ENCODE data around the gene CDH16. TPM values are rescaled to one million over a fixed set of nuclear protein-coding genes. Genes with fewer than 3 reads are reported as not detected.

Gene CDH16
- total RNA-seq, 1 donor from 2014 or later: not detected

GRCh38 chr16:66863707-66864106 lies 55.0 kb downstream of the CDH16 start:
- Mint-ChIP-seq H3K9me3 (ENCODE audit: unreplicated experiment) (no peaks in the 10 kb centered on the region), H3K4me3 (ENCODE audit: unreplicated experiment) (no peak overlapping the region), H3K36me3 (ENCODE audit: unreplicated experiment) (no peaks in the 10 kb centered on the region), H3K27ac (ENCODE audit: unreplicated experiment) (no peak overlapping the region), H3K27me3 (ENCODE audit: unreplicated experiment) (peaks cover 6% of the 10 kb centered on the region), H3K4me1 (ENCODE audit: low read depth, unreplicated experiment) (no peaks in the 10 kb centered on the region)
- DNase-seq: no peak
- no peak for TF ChIP-seq CTCF (IDR thresholded peaks at IDR 0.05; ENCODE audit: partially characterized antibody, unreplicated experiment)

- no peak overlapping the region for H3K27ac Mint-ChIP-seq (ENCODE audit: unreplicated experiment)
- no peak for DNase-seq
- H3K9me3 Mint-ChIP-seq (ENCODE audit: unreplicated experiment): no peaks in the 10 kb centered on the region
- H3K4me3 Mint-ChIP-seq (ENCODE audit: unreplicated experiment): no peak overlapping the region
- no peaks in the 10 kb centered on the region for H3K4me1 Mint-ChIP-seq (ENCODE audit: low read depth, unreplicated experiment)
- no peaks in the 10 kb centered on the region for H3K36me3 Mint-ChIP-seq (ENCODE audit: unreplicated experiment)
- peaks cover 4% of the 10 kb centered on the region for H3K27me3 Mint-ChIP-seq (ENCODE audit: unreplicated experiment)
- no peak for TF ChIP-seq CTCF (IDR thresholded peaks at IDR 0.05; ENCODE audit: partially characterized antibody, unreplicated experiment)
Measured at GRCh38 chr16:66862023-66862520, 56.6 kb downstream of the CDH16 start.

- H3K4me3 Mint-ChIP-seq (ENCODE audit: unreplicated experiment): no peak overlapping the region
- peaks cover 3% of the 10 kb centered on the region for H3K9me3 Mint-ChIP-seq (ENCODE audit: unreplicated experiment)
- no peak for DNase-seq
- H3K4me1 Mint-ChIP-seq (ENCODE audit: low read depth, unreplicated experiment): no peaks in the 10 kb centered on the region
- no peaks in the 10 kb centered on the region for H3K36me3 Mint-ChIP-seq (ENCODE audit: unreplicated experiment)
- no peak overlapping the region for H3K27ac Mint-ChIP-seq (ENCODE audit: unreplicated experiment)
- peaks cover 2% of the 10 kb centered on the region for H3K27me3 Mint-ChIP-seq (ENCODE audit: unreplicated experiment)
- no peak for TF ChIP-seq CTCF (IDR thresholded peaks at IDR 0.05; ENCODE audit: partially characterized antibody, unreplicated experiment)
Measured at GRCh38 chr16:66859397-66860068, 59.2 kb downstream of the CDH16 start.

- DNase-seq: no peak
- Mint-ChIP-seq H3K27ac (ENCODE audit: unreplicated experiment) (no peak overlapping the region), H3K4me3 (ENCODE audit: unreplicated experiment) (no peak overlapping the region), H3K36me3 (ENCODE audit: unreplicated experiment) (no peaks in the 10 kb centered on the region), H3K4me1 (ENCODE audit: low read depth, unreplicated experiment) (no peaks in the 10 kb centered on the region), H3K27me3 (ENCODE audit: unreplicated experiment) (peaks cover 2% of the 10 kb centered on the region), H3K9me3 (ENCODE audit: unreplicated experiment) (peaks cover 4% of the 10 kb centered on the region)
- no peak for TF ChIP-seq CTCF (IDR thresholded peaks at IDR 0.05; ENCODE audit: partially characterized antibody, unreplicated experiment)
Measured at GRCh38 chr16:66858740-66859396, 59.8 kb downstream of the CDH16 start.

Other genes with a start within 250 kb of the CDH16 start
- gene CMTM4, start 222.1 kb downstream of the CDH16 start, total RNA-seq (ENCODE audit: unreplicated experiment): 8.2 TPM
- gene DYNC1LI2, start 167.3 kb downstream of the CDH16 start, total RNA-seq (ENCODE audit: unreplicated experiment): 269 TPM
- 0.39 TPM for gene TERB1, start 117.3 kb downstream of the CDH16 start, total RNA-seq (ENCODE audit: unreplicated experiment)
- gene NAE1, start 87.9 kb downstream of the CDH16 start, total RNA-seq (ENCODE audit: unreplicated experiment): 125 TPM
- 0.64 TPM for gene CA7, start 74.5 kb downstream of the CDH16 start, total RNA-seq (ENCODE audit: unreplicated experiment)
- 18.3 TPM for gene PDP2, start 38.4 kb downstream of the CDH16 start, total RNA-seq (ENCODE audit: unreplicated experiment)
- 1.1 TPM for gene RRAD, start 6.7 kb upstream of the CDH16 start, total RNA-seq (ENCODE audit: unreplicated experiment)
- 89.4 TPM for gene CIAO2B, start 15.5 kb upstream of the CDH16 start, total RNA-seq (ENCODE audit: unreplicated experiment)
- 38.6 TPM for gene CES2, start 16.6 kb upstream of the CDH16 start, total RNA-seq (ENCODE audit: unreplicated experiment)
- gene CES3, start 42.4 kb upstream of the CDH16 start, total RNA-seq (ENCODE audit: unreplicated experiment): 4.1 TPM
- 3.6 TPM for gene CES4A, start 69.7 kb upstream of the CDH16 start, total RNA-seq (ENCODE audit: unreplicated experiment)
- gene CBFB, start 110.3 kb upstream of the CDH16 start, total RNA-seq (ENCODE audit: unreplicated experiment): 168 TPM
- 27.1 TPM for gene PHAF1, start 191.1 kb upstream of the CDH16 start, total RNA-seq (ENCODE audit: unreplicated experiment)
- gene B3GNT9, start 232.1 kb upstream of the CDH16 start, total RNA-seq (ENCODE audit: unreplicated experiment): 1.0 TPM
- gene TRADD, start 241.0 kb upstream of the CDH16 start, total RNA-seq (ENCODE audit: unreplicated experiment): 1.0 TPM
- 3.1 TPM for gene FBXL8, start 241.1 kb upstream of the CDH16 start, total RNA-seq (ENCODE audit: unreplicated experiment)
- 7.2 TPM for gene HSF4, start 245.9 kb upstream of the CDH16 start, total RNA-seq (ENCODE audit: unreplicated experiment)